ENCODE results near the gene WWOX.

The WWOX gene

DNA sequence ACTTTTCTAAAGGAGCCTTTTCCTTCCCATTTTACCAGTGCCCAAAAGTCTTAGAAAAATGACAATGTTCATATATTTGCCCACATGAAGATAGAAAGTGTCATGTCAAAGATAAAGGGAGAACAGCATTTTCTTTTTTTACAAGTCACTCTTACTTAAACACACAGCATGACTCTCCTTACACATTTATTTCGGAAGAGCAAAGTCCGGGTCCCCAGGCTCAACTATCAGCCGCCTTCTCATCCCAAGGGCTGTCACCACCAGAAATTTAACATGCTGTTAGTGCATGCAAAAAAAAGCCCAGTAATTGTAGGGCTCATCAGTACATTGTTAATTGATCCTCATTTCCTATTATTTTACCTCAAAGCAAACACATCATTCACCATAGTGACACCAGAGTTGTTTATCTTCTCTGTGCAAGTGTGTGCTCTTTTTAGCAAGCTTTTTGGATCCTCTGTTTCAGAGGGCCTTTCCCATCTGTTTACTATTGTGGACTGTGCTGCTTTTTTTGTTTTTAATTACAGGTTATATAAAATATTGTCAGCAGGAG lies 560.3 kb downstream of the WWOX start:
- Histone ChIP-seq H3K36me3 (ENCODE audit: control insufficient read depth, insufficient read depth, low read length) (no peaks in the 10 kb centered on the region), H3K4me1 (ENCODE audit: control insufficient read depth, insufficient read depth, low read length, poor library complexity, severe bottlenecking) (no peaks in the 10 kb centered on the region), H3K9me3 (ENCODE audit: control insufficient read depth, low read length) (no peaks in the 10 kb centered on the region), H3K4me3 (ENCODE audit: insufficient read depth, low read depth, low read length, poor library complexity, severe bottlenecking) (no peak overlapping the region), H3K27ac (ENCODE audit: insufficient read depth, low read length, poor library complexity, severe bottlenecking) (no peak overlapping the region), H3K27me3 (replicated peaks; ENCODE audit: control insufficient read depth, insufficient read depth, low read length, poor library complexity, severe bottlenecking) (no peaks in the 10 kb centered on the region)
- DNase-seq, result no peak

DNA sequence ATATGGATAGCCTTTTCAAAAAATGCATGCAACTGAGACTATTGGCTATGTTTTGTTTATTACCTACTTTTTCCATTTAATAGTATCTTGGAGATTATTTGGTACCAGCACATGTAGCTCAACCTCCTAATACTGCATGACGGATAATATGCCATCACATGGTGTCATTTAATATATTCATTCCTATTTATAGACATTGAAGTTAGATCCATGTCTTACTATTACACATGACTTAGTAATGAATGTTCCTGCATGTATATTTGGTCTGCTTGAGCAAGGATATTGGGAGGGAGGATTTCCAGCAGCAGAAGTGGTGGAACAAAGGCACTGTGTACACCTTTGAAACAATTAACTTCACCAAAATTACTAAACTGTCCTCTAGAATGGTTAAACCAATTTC lies 561.3 kb downstream of the WWOX start:
- Histone ChIP-seq H3K27ac (ENCODE audit: insufficient read depth, low read length, poor library complexity, severe bottlenecking) (no peak overlapping the region), H3K27me3 (replicated peaks; ENCODE audit: control insufficient read depth, insufficient read depth, low read length, poor library complexity, severe bottlenecking) (no peaks in the 10 kb centered on the region), H3K4me3 (ENCODE audit: insufficient read depth, low read depth, low read length, poor library complexity, severe bottlenecking) (no peak overlapping the region), H3K9me3 (ENCODE audit: control insufficient read depth, low read length) (no peaks in the 10 kb centered on the region), H3K36me3 (ENCODE audit: control insufficient read depth, insufficient read depth, low read length) (no peaks in the 10 kb centered on the region), H3K4me1 (ENCODE audit: control insufficient read depth, insufficient read depth, low read length, poor library complexity, severe bottlenecking) (no peaks in the 10 kb centered on the region)
- DNase-seq, result no peak

DNA sequence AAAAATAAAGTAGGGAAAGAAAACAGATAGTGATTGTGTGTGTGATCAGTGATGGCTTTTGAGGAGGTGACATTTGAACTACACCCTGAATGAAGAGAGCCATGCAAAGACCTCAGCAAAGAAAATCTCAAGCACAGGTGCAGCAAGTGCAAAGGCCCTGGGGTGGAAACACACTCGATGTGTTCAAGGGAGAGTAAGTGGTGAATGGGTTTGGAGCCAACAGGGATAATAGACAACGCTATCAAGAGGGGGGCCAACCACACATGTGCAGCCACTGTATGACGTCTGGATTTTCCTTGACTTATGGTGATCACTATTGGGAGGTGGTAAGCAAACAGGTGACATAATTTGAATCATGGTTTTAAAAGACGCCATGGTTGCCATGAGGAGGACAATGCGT lies 564.2 kb downstream of the WWOX start:
- Histone ChIP-seq H3K9me3 (ENCODE audit: control insufficient read depth, low read length) (no peaks in the 10 kb centered on the region), H3K36me3 (ENCODE audit: control insufficient read depth, insufficient read depth, low read length) (no peaks in the 10 kb centered on the region), H3K4me3 (ENCODE audit: insufficient read depth, low read depth, low read length, poor library complexity, severe bottlenecking) (no peak overlapping the region), H3K4me1 (ENCODE audit: control insufficient read depth, insufficient read depth, low read length, poor library complexity, severe bottlenecking) (no peaks in the 10 kb centered on the region), H3K27ac (ENCODE audit: insufficient read depth, low read length, poor library complexity, severe bottlenecking) (no peak overlapping the region), H3K27me3 (replicated peaks; ENCODE audit: control insufficient read depth, insufficient read depth, low read length, poor library complexity, severe bottlenecking) (no peaks in the 10 kb centered on the region)
- no peak for DNase-seq

DNA sequence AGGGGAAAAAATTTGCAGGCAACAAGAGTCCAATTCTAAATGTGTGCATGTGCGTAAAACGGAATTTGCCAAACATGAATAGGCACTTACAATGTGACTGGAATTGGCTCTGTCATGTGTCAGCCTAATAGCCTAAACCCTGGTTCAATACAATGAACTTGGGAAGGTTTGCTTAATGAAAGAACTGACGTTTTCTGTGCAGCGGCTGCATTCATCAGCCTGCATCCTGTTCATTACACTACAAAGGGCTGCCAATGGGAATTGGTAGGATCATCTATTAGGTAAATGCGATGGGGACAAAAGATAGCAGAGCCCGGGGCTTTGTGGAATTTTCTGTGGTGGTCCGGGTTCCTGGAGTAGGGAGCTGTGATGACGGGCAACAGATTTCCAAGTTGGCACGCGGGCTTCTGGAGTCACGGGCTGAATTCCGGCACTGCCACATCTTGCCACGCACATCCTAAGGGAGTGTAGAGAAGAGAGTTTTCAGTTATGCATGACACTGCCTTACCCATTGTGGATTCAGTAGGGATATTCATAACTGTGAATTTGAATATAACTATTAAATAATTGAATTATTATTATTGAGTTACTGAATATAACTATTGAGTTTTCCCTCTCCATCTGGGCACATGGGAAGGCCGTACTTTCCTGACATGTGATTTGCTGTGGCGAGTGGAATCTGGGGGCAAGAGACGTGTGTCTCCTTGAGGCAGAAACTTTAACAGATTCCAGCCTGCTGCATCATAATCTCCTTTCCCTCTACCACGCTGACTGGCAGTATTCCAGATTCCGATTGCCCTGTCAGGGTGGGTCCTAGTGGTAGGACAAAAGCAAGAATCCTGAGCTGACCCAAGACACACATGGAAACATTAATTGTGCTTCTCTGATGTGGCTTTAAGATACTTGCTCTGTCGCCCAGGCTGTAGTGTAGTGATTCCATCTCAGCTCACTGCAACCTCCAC lies 565.6 kb downstream of the WWOX start:
- no peaks in the 10 kb centered on the region for H3K4me1 ChIP-seq (ENCODE audit: control insufficient read depth, insufficient read depth, low read length, poor library complexity, severe bottlenecking)

DNA sequence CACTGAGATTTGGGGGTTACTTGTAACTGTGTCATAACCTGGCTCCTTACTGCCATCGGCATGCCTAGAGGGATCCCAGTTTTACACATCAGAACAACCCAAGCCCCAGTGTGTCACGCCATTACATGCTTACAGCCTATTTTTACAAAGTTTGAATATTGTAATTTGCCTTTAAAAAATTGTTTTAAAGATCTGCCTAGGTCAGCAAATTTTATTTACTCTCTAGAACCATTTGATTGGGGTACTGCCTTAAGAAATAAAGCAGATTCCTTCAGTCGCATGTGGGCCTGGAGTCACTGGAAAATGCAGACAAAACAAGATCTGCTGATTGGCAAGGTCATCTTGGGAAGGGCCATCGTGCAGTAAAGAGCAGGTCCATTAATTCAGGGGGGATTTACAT lies 566.9 kb downstream of the WWOX start:
- Histone ChIP-seq H3K36me3 (ENCODE audit: control insufficient read depth, insufficient read depth, low read length) (no peaks in the 10 kb centered on the region), H3K4me1 (ENCODE audit: control insufficient read depth, insufficient read depth, low read length, poor library complexity, severe bottlenecking) (no peaks in the 10 kb centered on the region), H3K9me3 (ENCODE audit: control insufficient read depth, low read length) (no peaks in the 10 kb centered on the region), H3K27me3 (replicated peaks; ENCODE audit: control insufficient read depth, insufficient read depth, low read length, poor library complexity, severe bottlenecking) (no peaks in the 10 kb centered on the region), H3K4me3 (ENCODE audit: insufficient read depth, low read depth, low read length, poor library complexity, severe bottlenecking) (no peak overlapping the region), H3K27ac (ENCODE audit: insufficient read depth, low read length, poor library complexity, severe bottlenecking) (no peak overlapping the region)
- no peak for DNase-seq

More for the DNA sequence above, 565.6 kb downstream of the WWOX start:
- DNase-seq, result no peak
- no peaks in the 10 kb centered on the region for H3K36me3 ChIP-seq (ENCODE audit: control insufficient read depth, insufficient read depth, low read length)
- H3K27me3 ChIP-seq (replicated peaks; ENCODE audit: control insufficient read depth, insufficient read depth, low read length, poor library complexity, severe bottlenecking), result no peaks in the 10 kb centered on the region
- no peak overlapping the region for H3K27ac ChIP-seq (ENCODE audit: insufficient read depth, low read length, poor library complexity, severe bottlenecking)
- H3K9me3 ChIP-seq (ENCODE audit: control insufficient read depth, low read length), result no peaks in the 10 kb centered on the region
- no peak overlapping the region for H3K4me3 ChIP-seq (ENCODE audit: insufficient read depth, low read depth, low read length, poor library complexity, severe bottlenecking)

DNA sequence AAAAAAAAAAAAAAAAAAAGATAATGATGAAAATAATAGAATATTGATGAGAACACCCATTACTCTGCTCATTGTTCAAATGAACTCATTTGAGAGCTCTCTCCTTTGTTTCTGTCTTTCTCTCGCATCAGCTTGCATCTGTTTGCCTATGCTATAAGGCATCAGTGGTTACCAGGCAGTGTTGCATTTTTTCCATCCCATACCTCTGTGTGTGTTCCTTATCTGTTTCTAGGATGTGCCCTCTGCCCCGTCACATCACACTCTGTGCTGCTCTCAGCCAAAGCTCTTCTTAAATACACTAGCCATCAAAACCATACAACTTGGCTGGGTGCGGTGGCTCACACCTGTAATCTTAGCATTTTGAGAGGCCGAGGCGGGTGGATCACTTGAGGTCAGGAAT lies 568.2 kb downstream of the WWOX start:
- Histone ChIP-seq H3K36me3 (ENCODE audit: control insufficient read depth, insufficient read depth, low read length) (no peaks in the 10 kb centered on the region), H3K9me3 (ENCODE audit: control insufficient read depth, low read length) (no peaks in the 10 kb centered on the region), H3K27ac (ENCODE audit: insufficient read depth, low read length, poor library complexity, severe bottlenecking) (no peak overlapping the region), H3K4me3 (ENCODE audit: insufficient read depth, low read depth, low read length, poor library complexity, severe bottlenecking) (no peak overlapping the region), H3K27me3 (replicated peaks; ENCODE audit: control insufficient read depth, insufficient read depth, low read length, poor library complexity, severe bottlenecking) (no peaks in the 10 kb centered on the region), H3K4me1 (ENCODE audit: control insufficient read depth, insufficient read depth, low read length, poor library complexity, severe bottlenecking) (no peaks in the 10 kb centered on the region)
- no peak for DNase-seq

DNA sequence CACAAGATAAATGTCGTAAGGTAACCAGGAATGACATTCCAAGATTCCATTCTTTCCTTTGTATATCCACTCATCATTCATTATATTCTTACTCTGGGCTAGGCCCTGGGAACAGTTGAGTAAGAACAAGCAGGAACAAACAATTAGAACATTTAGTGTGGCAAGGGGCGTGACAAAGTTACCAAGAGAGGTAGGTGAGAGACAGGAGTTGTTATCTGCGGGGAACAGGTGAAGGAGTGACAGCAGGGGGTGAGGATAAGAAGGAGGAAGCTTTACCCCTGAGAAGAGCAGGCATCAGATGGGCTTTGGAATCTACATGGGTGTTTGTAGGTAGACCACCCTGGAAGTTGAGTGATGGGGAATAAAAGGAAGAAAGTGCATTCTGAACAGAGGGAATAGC lies 568.9 kb downstream of the WWOX start:
- DNase-seq, result no peak
- no peak overlapping the region for H3K4me3 ChIP-seq (ENCODE audit: insufficient read depth, low read depth, low read length, poor library complexity, severe bottlenecking)
- H3K4me1 ChIP-seq (ENCODE audit: control insufficient read depth, insufficient read depth, low read length, poor library complexity, severe bottlenecking), result no peaks in the 10 kb centered on the region

DNA sequence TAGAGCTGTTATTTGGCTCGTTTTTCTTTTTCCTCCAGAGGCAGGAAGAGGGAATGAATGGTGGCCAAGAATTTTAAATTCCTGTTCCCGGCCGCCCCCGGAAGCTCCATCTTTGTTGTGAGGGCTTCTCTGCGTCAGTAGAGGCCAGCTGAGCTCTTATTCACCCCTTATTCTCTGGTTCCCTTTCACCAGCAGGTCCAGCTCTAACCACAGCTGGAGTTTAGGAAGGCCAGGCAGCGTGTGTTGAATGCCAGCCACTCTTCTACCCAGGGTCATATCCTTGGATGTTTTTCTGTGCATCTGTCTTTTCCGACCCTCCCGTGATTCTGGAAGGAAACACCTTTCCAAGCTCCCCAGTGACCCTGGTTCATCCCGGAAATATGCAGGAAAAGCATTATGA lies 570.5 kb downstream of the WWOX start:
- H3K4me3 ChIP-seq (ENCODE audit: insufficient read depth, low read depth, low read length, poor library complexity, severe bottlenecking), result no peak overlapping the region
- DNase-seq, result no peak
- no peaks in the 10 kb centered on the region for H3K36me3 ChIP-seq (ENCODE audit: control insufficient read depth, insufficient read depth, low read length)
- H3K27me3 ChIP-seq (replicated peaks; ENCODE audit: control insufficient read depth, insufficient read depth, low read length, poor library complexity, severe bottlenecking), result no peaks in the 10 kb centered on the region
- no peak overlapping the region for H3K27ac ChIP-seq (ENCODE audit: insufficient read depth, low read length, poor library complexity, severe bottlenecking)
- H3K9me3 ChIP-seq (ENCODE audit: control insufficient read depth, low read length), result no peaks in the 10 kb centered on the region
- no peaks in the 10 kb centered on the region for H3K4me1 ChIP-seq (ENCODE audit: control insufficient read depth, insufficient read depth, low read length, poor library complexity, severe bottlenecking)

More for the DNA sequence above, 568.9 kb downstream of the WWOX start:
- Histone ChIP-seq H3K9me3 (ENCODE audit: control insufficient read depth, low read length) (no peaks in the 10 kb centered on the region), H3K27me3 (replicated peaks; ENCODE audit: control insufficient read depth, insufficient read depth, low read length, poor library complexity, severe bottlenecking) (no peaks in the 10 kb centered on the region), H3K27ac (ENCODE audit: insufficient read depth, low read length, poor library complexity, severe bottlenecking) (no peak overlapping the region), H3K36me3 (ENCODE audit: control insufficient read depth, insufficient read depth, low read length) (no peaks in the 10 kb centered on the region)

DNA sequence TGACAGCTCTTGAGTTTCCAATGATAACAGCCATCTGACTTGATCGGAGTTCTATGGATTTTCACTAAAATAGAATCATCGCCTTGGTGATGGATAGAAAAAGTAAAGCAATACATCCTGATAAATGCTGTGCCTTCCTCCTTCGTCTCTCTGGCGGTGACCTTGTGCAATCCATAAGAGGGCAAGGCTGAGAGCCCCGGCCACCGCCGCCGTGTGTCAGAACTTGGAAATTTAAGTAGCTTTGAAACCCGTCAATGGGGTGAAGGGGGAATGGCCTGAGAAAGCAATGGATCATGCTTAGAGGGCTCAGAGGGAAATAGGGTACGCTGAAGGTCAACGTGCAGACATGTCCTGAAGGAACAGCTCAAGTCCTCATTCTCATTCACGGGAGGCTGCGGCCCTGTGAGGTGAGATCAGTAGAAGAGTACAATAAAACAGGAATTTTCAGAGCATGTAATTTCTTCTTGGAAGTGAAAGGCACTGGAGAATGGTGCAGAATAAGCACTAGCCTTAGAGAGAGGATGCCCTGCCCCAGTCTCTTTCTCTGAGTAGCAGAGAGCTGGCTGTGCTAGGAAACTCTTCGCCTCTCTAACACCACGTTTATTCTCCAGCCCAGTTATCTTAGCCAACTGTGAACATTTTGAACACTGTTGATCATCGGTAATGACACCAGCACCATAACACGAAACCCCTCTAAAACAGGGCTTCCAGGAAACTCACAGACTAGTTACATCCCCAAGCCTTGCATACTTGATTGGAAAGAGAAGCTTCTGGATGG lies 573.5 kb downstream of the WWOX start:
- DNase-seq, result no peak
- no peak overlapping the region for H3K4me3 ChIP-seq (ENCODE audit: insufficient read depth, low read depth, low read length, poor library complexity, severe bottlenecking)
- no peak overlapping the region for H3K27ac ChIP-seq (ENCODE audit: insufficient read depth, low read length, poor library complexity, severe bottlenecking)
- H3K9me3 ChIP-seq (ENCODE audit: control insufficient read depth, low read length), result no peaks in the 10 kb centered on the region
- H3K4me1 ChIP-seq (ENCODE audit: control insufficient read depth, insufficient read depth, low read length, poor library complexity, severe bottlenecking), result no peaks in the 10 kb centered on the region
- H3K36me3 ChIP-seq (ENCODE audit: control insufficient read depth, insufficient read depth, low read length), result no peaks in the 10 kb centered on the region
- no peaks in the 10 kb centered on the region for H3K27me3 ChIP-seq (replicated peaks; ENCODE audit: control insufficient read depth, insufficient read depth, low read length, poor library complexity, severe bottlenecking)

DNA sequence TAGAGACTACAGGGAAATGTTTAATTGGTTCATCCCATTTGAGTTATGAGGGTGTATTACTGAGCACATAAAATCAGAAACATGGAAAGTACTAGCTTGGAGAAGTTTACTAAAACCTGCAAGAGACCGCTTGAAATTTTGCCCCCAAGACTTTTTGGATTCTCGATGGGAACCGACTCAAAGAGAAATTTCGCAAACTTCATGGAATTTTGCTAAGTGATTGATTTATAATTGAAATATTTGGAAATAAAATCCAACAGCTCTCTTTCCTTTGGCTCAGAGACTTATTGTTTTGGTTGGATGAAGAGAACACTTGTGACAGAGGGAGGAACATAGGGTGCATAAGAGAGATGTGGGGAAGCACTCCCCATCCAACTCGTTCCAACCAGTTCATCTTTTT lies 574.4 kb downstream of the WWOX start:
- H3K9me3 ChIP-seq (ENCODE audit: control insufficient read depth, low read length), result no peaks in the 10 kb centered on the region
- no peak overlapping the region for H3K4me3 ChIP-seq (ENCODE audit: insufficient read depth, low read depth, low read length, poor library complexity, severe bottlenecking)
- no peak for DNase-seq
- H3K27ac ChIP-seq (ENCODE audit: insufficient read depth, low read length, poor library complexity, severe bottlenecking), result no peak overlapping the region
- H3K27me3 ChIP-seq (replicated peaks; ENCODE audit: control insufficient read depth, insufficient read depth, low read length, poor library complexity, severe bottlenecking), result no peaks in the 10 kb centered on the region
- no peaks in the 10 kb centered on the region for H3K4me1 ChIP-seq (ENCODE audit: control insufficient read depth, insufficient read depth, low read length, poor library complexity, severe bottlenecking)
- H3K36me3 ChIP-seq (ENCODE audit: control insufficient read depth, insufficient read depth, low read length), result no peaks in the 10 kb centered on the region
